IPS-18c (cell line): ENCODE measurements around the gene TOLLIP.

Source experiments
- H3K4me3 ChIP-seq: 2 replicates; pipeline ENCODE4 v1.7.0; 2013; ENCODE audit warnings: low read depth, mild to moderate bottlenecking, low read length, moderate library complexity; ENCODE audit not compliant: insufficient read depth
- H3K9me3 ChIP-seq: one replicate; pipeline ENCODE4 v1.6.1; 2013; ENCODE audit warnings: mild to moderate bottlenecking, low read length, moderate library complexity; ENCODE audit not compliant: control insufficient read depth, insufficient read depth

Gene TOLLIP

DNA sequence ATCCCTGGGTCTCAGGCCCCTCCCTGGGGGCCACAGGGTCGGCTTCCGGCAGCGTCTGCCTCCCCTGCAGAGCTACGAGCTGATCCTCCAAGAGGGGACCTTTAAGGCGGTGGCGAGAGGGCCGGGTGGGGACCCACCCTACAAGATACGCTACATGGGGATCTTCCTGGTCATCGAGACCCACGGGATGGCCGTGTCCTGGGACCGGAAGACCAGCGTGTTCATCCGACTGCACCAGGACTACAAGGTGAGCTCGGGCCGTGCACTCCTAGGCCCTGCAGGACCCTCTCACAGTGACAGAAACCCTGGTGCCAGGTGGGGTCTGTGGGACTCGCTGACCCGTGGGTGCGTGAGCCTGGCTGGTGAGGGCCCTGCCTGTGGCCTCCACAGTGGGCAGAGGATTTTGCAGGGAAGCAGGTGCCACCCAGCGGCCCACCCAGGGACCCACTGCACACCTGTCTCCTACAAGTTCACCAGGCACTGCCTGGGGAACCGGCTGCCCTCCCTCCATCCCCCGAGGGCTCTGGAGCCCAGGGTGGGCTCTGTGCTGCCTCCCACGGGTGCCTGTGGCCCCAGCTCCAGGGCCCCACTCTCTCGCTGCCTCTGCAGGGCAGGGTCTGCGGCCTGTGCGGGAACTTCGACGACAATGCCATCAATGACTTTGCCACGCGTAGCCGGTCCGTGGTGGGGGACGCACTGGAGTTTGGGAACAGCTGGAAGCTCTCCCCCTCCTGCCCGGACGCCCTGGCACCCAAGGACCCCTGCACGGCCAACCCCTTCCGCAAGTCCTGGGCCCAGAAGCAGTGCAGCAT, 72.9 kb downstream of the TOLLIP start:
- H3K4me3 ChIP-seq: no peak overlapping the region
- H3K9me3 ChIP-seq: peaks cover 5% of the 10 kb centered on the region

GRCh38 chr11:1235901-1236315, 73.5 kb downstream of the TOLLIP start:
- Histone ChIP-seq H3K9me3 (peaks cover 3% of the 10 kb centered on the region), H3K4me3 (no peak overlapping the region)

DNA sequence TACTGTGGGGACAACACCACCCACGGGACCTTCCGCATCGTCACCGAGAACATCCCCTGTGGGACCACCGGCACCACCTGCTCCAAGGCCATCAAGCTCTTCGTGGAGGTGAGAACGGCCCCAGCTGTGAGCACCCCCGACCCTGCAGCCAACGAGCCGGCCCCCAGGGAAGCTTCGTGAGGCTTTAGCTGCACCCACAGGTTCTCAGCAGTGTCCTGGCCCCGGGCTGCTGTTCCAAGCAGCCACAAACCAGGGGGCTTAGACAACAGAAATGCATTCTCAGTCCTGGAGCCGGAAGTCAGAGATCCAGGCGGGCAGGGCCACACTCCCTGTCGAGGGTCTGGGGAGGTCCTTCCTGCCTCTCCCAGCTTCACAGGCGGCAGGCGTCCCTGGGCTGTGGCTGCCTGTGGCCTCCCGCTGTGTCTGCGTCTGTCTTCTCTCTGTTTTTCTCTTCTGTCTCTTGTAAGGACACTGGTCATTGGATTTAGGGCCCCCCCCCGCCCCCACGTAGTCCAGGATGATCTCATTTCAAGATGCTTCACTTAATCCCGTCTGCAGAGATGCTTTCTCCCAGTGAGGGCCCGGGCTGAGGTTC, 74.0 kb downstream of the TOLLIP start:
- Histone ChIP-seq H3K4me3 (no peak overlapping the region), H3K9me3 (peaks cover 3% of the 10 kb centered on the region)

GRCh38 chr11:1234771-1235305, 74.6 kb downstream of the TOLLIP start:
- Histone ChIP-seq H3K4me3 (no peak overlapping the region), H3K9me3 (peaks cover 3% of the 10 kb centered on the region)

GRCh38 chr11:1234054-1234720, 75.2 kb downstream of the TOLLIP start:
- Histone ChIP-seq H3K4me3 (no peak overlapping the region), H3K9me3 (peaks cover 3% of the 10 kb centered on the region)

GRCh38 chr11:1233351-1234053, 75.9 kb downstream of the TOLLIP start:
- Histone ChIP-seq H3K4me3 (no peak overlapping the region), H3K9me3 (peaks cover 3% of the 10 kb centered on the region)

DNA sequence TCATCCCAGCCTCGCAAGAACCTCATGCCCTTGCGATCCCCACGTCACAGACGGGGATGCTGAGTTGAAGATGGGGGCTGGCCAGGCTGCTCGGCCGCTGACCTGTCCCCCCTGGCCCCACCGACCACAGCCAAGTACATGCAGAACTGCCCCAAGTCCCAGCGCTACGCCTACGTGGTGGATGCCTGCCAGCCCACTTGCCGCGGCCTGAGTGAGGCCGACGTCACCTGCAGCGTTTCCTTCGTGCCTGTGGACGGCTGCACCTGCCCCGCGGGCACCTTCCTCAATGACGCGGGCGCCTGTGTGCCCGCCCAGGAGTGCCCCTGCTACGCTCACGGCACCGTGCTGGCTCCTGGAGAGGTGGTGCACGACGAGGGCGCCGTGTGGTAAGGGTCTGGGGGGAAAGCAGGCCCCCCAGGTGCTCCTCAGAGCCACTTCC, 76.5 kb downstream of the TOLLIP start:
- H3K4me3 ChIP-seq: no peak overlapping the region

GRCh38 chr11:1232021-1232882, 77.2 kb downstream of the TOLLIP start:
- no peak overlapping the region for H3K4me3 ChIP-seq

More for the DNA sequence above, 76.5 kb downstream of the TOLLIP start:
- no peaks in the 10 kb centered on the region for H3K9me3 ChIP-seq

DNA sequence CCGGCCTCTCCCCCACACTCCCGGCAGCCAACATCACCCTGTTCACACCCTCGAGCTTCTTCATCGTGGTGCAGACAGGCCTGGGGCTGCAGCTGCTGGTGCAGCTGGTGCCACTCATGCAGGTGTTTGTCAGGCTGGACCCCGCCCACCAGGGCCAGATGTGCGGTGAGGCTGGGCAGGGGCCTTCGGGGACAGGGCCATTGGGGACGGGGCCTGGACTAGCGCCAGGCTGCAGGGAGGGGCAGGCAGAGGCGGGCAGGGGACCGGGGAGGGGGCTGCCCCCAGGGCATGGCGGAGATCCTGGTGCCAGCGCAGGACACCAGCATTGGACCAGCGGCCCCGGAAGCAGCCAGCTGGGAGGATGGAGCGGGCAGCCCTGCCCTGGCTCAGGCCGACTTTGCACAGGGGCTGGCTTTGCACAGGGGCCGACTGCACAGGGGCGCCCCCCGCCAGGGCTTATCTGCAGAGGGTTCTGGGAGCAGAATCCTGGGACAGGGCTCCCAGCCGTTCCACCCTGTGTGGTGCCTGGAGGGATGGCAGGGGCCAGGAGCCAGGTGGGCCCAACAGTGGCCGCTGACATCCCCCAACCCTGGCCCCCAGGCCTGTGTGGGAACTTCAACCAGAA, 77.9 kb downstream of the TOLLIP start:
- Histone ChIP-seq H3K4me3 (no peak overlapping the region), H3K9me3 (no peaks in the 10 kb centered on the region)

More at GRCh38 chr11:1232021-1232882, 77.2 kb downstream of the TOLLIP start:
- no peaks in the 10 kb centered on the region for H3K9me3 ChIP-seq

DNA sequence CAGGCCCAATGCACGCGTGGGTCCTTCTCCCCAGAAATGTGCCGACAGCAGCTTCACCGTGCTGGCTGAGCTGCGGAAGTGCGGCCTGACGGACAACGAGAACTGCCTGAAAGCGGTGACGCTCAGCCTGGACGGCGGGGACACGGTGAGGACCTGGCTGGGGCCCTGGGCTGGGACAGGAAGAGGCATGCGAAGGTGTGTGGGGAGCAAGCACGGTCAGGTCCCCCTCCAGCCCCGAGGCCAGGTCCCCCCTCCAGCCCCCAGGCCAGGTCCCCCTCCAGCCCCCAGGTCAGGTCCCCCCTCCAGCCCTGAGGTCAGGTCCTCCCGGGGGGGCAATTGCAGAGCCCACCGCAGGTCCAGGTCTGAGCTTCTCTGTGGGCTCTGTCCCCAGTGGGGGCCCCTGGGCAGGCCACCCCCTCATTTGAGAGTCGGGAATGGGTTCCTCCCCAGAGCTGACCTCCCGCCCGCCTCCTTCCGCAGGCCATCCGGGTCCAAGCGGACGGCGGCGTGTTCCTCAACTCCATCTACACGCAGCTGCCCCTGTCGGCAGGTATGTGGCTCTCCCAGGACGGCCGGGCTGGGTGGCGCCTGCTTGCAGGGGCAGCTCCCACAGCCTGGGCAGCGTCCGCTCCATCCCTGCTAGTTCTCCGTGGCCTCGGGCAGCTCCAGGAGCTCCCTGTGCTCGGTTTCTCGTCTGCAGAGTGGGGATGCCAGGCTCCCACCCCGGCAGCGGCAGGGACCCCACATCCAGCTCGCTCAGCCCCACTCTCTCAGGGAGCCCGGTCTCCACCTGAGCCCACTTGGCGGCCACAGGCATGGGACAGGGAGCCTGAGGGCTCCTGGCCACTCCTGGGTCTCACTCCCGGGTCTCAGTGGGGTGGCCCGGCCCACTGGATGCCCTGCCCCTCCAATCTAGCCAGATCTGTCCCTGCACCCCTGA, 78.7 kb downstream of the TOLLIP start:
- no peak overlapping the region for H3K4me3 ChIP-seq
- H3K9me3 ChIP-seq: no peaks in the 10 kb centered on the region

DNA sequence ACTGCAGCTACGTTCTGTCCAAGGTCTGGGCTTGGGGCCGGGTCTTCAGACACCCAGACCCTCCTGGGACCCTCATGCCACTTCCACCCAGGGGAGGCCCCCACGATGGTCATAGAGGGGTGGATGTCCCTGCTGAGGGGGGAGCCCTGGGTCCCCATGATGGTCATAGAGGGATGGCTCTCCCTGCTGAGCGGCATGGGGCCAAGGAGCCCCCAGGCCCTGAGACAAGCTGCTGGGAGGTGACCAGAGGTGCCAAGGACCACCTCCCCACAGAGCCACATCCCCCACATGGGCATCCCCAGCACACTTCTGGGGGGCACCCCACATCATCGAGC, 79.3 kb downstream of the TOLLIP start:
- H3K9me3 ChIP-seq: no peaks in the 10 kb centered on the region
- H3K4me3 ChIP-seq: no peak overlapping the region

- Histone ChIP-seq H3K4me3 (no peak overlapping the region), H3K9me3 (no peaks in the 10 kb centered on the region)
Measured at GRCh38 chr11:1229471-1230120, 79.8 kb downstream of the TOLLIP start.

DNA sequence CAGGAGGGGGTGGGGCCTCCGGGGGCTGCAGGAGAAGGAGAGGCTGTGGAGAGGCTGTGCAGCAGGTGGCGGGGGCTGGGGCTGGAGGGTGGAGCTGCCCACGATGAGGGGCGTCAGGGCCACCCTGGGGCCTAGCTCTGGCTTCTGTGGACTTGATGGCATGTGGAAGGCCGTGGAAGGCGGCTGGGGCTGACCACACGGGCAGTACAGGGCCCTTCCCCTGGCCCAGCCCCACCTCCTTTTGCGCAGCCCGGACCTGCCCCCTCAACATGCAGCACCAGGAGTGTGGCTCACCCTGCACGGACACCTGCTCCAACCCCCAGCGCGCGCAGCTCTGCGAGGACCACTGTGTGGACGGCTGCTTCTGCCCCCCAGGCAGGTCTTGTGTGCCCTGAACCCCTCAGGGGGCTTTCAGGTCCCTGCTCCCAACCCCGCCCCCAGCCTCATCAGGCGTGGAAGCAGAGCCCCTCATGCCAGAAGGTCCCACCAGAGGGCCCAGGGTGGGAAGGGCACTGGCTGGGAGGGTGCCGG, 80.4 kb downstream of the TOLLIP start:
- H3K9me3 ChIP-seq: peaks cover 2% of the 10 kb centered on the region
- no peak overlapping the region for H3K4me3 ChIP-seq

DNA sequence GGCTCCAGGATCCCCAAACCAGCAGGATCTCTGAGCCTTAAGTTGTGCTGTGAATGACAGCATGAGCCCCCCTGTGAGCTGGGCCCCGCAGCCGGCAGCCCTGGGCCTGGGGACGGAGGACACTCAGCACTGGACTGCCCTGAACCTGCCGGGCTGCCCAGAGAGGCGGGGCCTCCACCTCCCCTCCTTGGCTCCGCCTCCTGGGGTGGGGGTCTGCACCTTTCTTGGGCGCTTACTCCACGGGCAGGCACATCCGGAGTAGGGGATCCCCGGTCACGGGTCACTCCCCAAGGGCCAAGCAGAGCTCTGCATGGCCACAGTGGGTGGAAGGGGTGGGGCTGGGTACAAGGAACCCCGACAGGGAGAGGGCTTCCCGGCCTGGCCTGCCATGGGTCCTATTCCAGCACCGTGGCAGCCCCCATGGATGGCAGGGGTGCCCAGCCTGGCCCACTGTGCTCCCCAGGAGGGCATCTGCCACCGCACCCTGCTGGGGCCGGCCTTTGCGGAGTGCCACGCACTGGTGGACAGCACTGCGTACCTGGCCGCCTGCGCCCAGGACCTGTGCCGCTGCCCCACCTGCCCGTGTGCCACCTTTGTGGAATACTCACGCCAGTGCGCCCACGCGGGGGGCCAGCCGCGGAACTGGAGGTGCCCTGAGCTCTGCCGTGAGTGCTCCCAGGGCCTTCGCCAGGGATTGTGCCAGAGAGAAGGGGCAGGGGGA, 81.2 kb downstream of the TOLLIP start:
- H3K9me3 ChIP-seq: peaks cover 2% of the 10 kb centered on the region

More for the DNA sequence above, 81.2 kb downstream of the TOLLIP start:
- no peak overlapping the region for H3K4me3 ChIP-seq
